ENCODE data around the gene ANGPTL4. TPM values are rescaled to one million over a fixed set of nuclear protein-coding genes. Genes with fewer than 3 reads are reported as not detected.

Gene ANGPTL4
- total and polyA plus RNA-seq, 9 of the 15 experiments (the other 6 are each of a cell fraction or from before 2014, with no cell fraction given), result 0.05 to 0.77 (median 0.22) TPM; not detected in 4

DNA sequence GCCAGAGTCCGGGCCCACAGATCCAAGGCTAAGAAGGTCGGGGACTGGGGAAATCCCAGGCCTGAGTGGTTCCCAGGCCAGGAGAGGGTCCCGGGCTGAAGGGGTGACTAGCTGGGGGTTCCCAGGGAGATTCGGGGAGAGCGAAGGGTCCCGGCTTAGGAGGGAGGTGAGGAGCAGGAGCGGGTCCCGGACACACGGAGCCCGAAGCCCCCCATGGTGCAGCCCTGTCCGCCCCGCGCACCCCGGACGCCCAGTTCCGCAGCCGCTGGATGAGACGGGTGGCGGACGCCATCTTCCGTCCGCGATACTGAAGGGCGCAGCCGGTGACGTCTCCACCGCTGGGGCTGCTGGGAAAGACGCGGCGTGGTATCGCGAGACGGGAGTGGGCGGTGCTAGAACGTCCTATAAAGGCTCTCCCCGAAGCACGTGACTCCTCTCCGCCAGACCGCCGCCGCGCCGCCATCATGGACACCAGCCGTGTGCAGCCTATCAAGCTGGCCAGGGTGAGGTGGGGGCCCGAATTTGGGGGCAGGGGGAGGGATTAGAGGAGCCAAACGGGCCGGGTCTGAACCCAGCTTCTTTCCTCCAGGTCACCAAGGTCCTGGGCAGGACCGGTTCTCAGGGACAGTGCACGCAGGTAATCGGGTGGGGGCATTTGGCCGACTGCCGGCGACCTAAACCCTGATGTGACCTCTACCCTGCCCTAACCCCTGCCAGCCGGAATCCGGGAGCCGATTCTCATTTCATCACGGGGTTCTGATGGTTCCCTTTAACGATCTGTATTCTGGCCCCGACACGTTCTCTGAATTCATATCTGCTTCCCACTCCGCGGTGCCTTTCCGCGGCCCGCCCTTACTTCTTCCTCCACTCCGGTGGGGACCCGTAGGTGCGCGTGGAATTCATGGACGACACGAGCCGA, 42.6 kb upstream of the ANGPTL4 start, which contains the start of the genes NDUFA7 and RPS28 (continued):
- TF ChIP-seq KLF13 (tag; IDR thresholded peaks at IDR 0.05; ENCODE audit: borderline replicate concordance, low read depth), result peak; percentile 31; the same call in 1 of the 2 replicates
- no peak for TF ChIP-seq PTTG1 (tag; IDR thresholded peaks at IDR 0.05; ENCODE audit: low read depth)
- peak; percentile 24; the same call in 1 of the 2 replicates for TF ChIP-seq TCF3 (CRISPR knock-in tag; IDR thresholded peaks at IDR 0.05)
- no peak for TF ChIP-seq ZC3H11A (IDR thresholded peaks at IDR 0.05; ENCODE audit: low read depth, low read length)
- no peak for TF ChIP-seq WHSC1 (IDR thresholded peaks at IDR 0.05; ENCODE audit: low read length)
- TF ChIP-seq STAT5A (IDR thresholded peaks at IDR 0.05; ENCODE audit: borderline replicate concordance, low read length), result no peak
- TF ChIP-seq PTBP1 (IDR thresholded peaks at IDR 0.05; ENCODE audit: low read depth, low read length), result no peak
- no peak for TF ChIP-seq ZNF212 (CRISPR knock-in tag; IDR thresholded peaks at IDR 0.05)
- no peak for TF ChIP-seq ZNF121 (CRISPR knock-in tag; conservative IDR thresholded peaks at IDR 0.05)
- no peak; the same call in 1 of the 2 replicates for TF ChIP-seq KHSRP (IDR thresholded peaks at IDR 0.05)
- TF ChIP-seq TFAM (CRISPR knock-in tag; conservative IDR thresholded peaks at IDR 0.05), result no peak
- TF ChIP-seq, protein P1, sequence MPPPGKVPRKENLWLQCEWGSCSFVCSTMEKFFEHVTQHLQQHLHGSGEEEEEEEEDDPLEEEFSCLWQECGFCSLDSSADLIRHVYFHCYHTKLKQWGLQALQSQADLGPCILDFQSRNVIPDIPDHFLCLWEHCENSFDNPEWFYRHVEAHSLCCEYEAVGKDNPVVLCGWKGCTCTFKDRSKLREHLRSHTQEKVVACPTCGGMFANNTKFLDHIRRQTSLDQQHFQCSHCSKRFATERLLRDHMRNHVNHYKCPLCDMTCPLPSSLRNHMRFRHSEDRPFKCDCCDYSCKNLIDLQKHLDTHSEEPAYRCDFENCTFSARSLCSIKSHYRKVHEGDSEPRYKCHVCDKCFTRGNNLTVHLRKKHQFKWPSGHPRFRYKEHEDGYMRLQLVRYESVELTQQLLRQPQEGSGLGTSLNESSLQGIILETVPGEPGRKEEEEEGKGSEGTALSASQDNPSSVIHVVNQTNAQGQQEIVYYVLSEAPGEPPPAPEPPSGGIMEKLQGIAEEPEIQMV (tag; conservative IDR thresholded peaks at IDR 0.05; ENCODE audit: low read depth), result no peak
- no peak for TF ChIP-seq FOSL1 (tag; conservative IDR thresholded peaks at IDR 0.05)
- TF ChIP-seq MBD2 (IDR thresholded peaks at IDR 0.05; ENCODE audit: borderline replicate concordance, low read depth), result peak; percentile 90
- TF ChIP-seq, protein P2, sequence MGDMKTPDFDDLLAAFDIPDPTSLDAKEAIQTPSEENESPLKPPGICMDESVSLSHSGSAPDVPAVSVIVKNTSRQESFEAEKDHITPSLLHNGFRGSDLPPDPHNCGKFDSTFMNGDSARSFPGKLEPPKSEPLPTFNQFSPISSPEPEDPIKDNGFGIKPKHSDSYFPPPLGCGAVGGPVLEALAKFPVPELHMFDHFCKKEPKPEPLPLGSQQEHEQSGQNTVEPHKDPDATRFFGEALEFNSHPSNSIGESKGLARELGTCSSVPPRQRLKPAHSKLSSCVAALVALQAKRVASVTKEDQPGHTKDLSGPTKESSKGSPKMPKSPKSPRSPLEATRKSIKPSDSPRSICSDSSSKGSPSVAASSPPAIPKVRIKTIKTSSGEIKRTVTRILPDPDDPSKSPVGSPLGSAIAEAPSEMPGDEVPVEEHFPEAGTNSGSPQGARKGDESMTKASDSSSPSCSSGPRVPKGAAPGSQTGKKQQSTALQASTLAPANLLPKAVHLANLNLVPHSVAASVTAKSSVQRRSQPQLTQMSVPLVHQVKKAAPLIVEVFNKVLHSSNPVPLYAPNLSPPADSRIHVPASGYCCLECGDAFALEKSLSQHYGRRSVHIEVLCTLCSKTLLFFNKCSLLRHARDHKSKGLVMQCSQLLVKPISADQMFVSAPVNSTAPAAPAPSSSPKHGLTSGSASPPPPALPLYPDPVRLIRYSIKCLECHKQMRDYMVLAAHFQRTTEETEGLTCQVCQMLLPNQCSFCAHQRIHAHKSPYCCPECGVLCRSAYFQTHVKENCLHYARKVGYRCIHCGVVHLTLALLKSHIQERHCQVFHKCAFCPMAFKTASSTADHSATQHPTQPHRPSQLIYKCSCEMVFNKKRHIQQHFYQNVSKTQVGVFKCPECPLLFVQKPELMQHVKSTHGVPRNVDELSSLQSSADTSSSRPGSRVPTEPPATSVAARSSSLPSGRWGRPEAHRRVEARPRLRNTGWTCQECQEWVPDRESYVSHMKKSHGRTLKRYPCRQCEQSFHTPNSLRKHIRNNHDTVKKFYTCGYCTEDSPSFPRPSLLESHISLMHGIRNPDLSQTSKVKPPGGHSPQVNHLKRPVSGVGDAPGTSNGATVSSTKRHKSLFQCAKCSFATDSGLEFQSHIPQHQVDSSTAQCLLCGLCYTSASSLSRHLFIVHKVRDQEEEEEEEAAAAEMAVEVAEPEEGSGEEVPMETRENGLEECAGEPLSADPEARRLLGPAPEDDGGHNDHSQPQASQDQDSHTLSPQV (IDR thresholded peaks at IDR 0.05), result no peak
- TF ChIP-seq ZNF143 (CRISPR knock-in tag; IDR thresholded peaks at IDR 0.05), result peak; percentile 89
- no peak for TF ChIP-seq FOXM1 (IDR thresholded peaks at IDR 0.05; ENCODE audit: low read depth)
- 0 out of 2 replicates have a peak, but pooled peaks have one; percentile 79 for TF ChIP-seq FOXM1 (CRISPR knock-in tag; IDR thresholded peaks at IDR 0.05; ENCODE audit: low read depth)
- peak; percentile 93 for TF ChIP-seq RAD51 (IDR thresholded peaks at IDR 0.05; ENCODE audit: borderline replicate concordance, low read depth)
- no peak for TF ChIP-seq SMAD1 (IDR thresholded peaks at IDR 0.05; ENCODE audit: low read depth, low read length, partially characterized antibody)
- TF ChIP-seq, protein P3, sequence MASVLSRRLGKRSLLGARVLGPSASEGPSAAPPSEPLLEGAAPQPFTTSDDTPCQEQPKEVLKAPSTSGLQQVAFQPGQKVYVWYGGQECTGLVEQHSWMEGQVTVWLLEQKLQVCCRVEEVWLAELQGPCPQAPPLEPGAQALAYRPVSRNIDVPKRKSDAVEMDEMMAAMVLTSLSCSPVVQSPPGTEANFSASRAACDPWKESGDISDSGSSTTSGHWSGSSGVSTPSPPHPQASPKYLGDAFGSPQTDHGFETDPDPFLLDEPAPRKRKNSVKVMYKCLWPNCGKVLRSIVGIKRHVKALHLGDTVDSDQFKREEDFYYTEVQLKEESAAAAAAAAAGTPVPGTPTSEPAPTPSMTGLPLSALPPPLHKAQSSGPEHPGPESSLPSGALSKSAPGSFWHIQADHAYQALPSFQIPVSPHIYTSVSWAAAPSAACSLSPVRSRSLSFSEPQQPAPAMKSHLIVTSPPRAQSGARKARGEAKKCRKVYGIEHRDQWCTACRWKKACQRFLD (CRISPR knock-in tag; IDR thresholded peaks at IDR 0.05), result no peak
- TF ChIP-seq SNIP1 (IDR thresholded peaks at IDR 0.05; ENCODE audit: low read depth), result no peak
